Adrenal gland (tissue), 5 donors: Measurements from ENCODE around the gene MTHFD1L.

Source experiments
- POLR2A ChIP-seq, 2 donors: fragments of 450-650 bp; IDR thresholded peaks; one replicate each; pipeline ENCODE4 v1.6.1; 2017; ENCODE audit warnings: antibody characterized with exemption in 2 of 2, mild to moderate bottlenecking in 2 of 2, moderate library complexity in 1 of 2
- TF ChIP-seq, protein P1 (sequence below), 6 experiments: fragments of 450-650 bp in 4 of 6; fragments of 200-600 bp in 2 of 6; sonication (generic) in 1 of 6; IDR thresholded peaks; 1 replicate in 5 of 6; 2 replicates in 1 of 6; pipeline versions ENCODE4 v1.5.1 to v1.8.0; 2016 to 2021; ENCODE audit warnings: antibody characterized with exemption in 6 of 6, mild to moderate bottlenecking in 2 of 6, moderate library complexity in 1 of 6
- donor health status: DM: no; HTN: no; CAD: no.

DNA sequence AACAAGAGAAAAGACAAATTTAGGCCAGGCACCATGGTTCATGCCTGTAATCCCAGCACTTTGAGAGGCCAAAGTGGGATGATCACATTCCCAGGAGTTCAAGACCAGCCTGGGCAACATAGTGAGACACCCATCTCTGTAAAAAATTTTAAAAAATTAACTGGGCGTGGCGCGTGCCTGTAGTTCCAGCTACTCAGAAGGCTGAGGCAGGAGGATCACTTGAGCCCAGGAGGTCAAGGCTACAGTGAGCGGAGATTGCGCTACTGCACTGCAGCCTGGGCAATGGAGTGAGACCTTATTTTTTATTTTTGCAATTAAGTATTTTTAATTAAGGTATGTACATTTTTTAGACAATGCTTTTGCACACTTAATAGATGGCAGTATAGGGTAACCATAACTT, 3.3 kb downstream of the MTHFD1L start:
- TF ChIP-seq, protein P1, sequence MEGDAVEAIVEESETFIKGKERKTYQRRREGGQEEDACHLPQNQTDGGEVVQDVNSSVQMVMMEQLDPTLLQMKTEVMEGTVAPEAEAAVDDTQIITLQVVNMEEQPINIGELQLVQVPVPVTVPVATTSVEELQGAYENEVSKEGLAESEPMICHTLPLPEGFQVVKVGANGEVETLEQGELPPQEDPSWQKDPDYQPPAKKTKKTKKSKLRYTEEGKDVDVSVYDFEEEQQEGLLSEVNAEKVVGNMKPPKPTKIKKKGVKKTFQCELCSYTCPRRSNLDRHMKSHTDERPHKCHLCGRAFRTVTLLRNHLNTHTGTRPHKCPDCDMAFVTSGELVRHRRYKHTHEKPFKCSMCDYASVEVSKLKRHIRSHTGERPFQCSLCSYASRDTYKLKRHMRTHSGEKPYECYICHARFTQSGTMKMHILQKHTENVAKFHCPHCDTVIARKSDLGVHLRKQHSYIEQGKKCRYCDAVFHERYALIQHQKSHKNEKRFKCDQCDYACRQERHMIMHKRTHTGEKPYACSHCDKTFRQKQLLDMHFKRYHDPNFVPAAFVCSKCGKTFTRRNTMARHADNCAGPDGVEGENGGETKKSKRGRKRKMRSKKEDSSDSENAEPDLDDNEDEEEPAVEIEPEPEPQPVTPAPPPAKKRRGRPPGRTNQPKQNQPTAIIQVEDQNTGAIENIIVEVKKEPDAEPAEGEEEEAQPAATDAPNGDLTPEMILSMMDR (IDR thresholded peaks at IDR 0.05), result no peak
- TF ChIP-seq POLR2A (IDR thresholded peaks at IDR 0.05), result no peak
